NOMO-1 treated with DMSO at 0.1 percent for 48 hours (cell line): ENCODE measurements around the gene SAPCD2.
A peak's percentile ranks its signal among the peaks of the same experiment; 100 is the strongest.

Experiments used
- DNase-seq: peaks from one replicate; lab custom pipeline; 2025; ENCODE audit not compliant: unreplicated experiment; lab: John Stamatoyannopoulos, UW

Gene SAPCD2

GRCh38 chr9:137049544-137050449 lies 20.6 kb downstream of the SAPCD2 start:
- DNase-seq = peak; percentile 79

DNA sequence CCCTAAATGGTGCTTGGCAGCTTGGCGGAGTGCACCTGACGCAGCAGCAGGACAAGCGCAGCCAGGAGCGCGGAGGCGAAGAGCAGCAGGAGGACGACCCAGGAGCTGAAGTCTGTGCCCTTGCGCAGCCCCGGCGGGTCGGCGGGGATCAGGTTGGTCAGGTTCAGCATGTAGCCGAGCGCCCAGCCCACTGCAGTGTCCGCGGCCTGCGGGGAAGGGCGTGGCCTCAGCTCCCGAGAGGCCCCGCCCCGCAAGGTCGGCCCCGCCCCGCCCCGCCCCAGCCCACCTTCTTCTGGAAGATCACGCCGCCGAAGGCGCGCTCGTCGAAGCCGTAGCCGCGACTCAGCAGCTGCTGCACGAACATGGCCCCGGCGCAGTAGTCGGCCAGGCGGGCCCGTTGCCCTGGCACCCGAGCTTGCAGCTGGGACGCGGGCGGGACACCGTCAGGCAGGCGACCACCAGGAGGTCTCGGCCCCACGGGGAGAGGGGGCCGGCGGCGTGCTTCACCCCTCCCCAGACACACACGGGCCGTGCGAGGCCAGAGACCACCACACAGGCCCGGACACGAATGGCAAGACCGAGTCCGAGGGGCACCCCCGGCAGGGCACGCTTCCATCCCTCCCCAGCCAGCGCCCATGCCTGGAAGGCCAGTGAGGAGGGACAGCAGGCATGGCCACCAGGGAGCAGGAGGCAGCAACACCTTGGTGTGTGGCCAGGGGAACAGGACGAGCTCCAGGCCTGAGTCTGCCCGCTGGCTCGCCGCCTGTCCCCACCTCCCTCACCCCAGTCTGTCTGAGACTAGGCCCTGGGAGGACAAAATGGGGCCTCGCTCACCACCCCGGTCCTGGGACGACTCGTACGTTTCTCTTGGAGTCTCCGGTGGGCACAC lies 21.5 kb downstream of the SAPCD2 start:
- DNase-seq = no peak

DNA sequence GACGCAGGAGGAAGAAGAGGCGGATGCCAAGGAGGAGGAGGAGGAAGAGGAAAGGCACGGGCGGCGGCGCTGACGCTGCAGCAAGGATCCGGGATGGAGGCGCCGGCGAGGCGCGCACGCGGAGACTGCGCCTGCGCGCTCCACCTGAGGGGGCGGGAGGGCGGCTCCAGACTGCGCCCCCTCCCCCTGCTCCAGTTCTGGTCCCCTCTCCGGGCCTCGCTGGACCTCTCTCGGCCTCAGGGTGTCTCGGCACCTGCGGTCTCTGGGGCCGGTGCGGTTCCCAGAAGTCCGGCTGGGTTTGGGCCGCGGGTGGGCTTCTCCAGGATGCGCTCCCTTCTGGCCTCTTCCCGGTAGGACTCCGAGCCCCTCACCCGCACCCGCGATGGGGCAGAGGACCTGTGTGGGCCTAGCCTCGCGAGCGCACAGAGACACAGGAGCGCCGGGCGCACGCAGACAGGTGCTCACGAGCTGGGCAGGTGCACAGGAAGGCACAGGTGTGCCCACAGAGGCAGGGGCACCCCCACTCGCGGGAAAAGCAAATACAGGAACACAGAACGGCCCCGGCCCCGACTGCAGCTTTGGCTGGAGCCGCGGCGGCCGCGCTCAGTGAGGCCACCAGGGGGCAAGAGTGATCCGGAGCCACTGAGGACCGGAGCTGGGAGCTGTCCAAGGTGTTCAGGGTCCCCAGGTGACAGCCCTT lies 24.1 kb downstream of the SAPCD2 start, which contains the start of gene NPDC1:
NPDC1 (minus strand) TSS at position 90 of the 700 bp plus-strand sequence. CDS start 188 bp downstream, outside the sequence.
- DNase-seq = peak; percentile 73

DNA sequence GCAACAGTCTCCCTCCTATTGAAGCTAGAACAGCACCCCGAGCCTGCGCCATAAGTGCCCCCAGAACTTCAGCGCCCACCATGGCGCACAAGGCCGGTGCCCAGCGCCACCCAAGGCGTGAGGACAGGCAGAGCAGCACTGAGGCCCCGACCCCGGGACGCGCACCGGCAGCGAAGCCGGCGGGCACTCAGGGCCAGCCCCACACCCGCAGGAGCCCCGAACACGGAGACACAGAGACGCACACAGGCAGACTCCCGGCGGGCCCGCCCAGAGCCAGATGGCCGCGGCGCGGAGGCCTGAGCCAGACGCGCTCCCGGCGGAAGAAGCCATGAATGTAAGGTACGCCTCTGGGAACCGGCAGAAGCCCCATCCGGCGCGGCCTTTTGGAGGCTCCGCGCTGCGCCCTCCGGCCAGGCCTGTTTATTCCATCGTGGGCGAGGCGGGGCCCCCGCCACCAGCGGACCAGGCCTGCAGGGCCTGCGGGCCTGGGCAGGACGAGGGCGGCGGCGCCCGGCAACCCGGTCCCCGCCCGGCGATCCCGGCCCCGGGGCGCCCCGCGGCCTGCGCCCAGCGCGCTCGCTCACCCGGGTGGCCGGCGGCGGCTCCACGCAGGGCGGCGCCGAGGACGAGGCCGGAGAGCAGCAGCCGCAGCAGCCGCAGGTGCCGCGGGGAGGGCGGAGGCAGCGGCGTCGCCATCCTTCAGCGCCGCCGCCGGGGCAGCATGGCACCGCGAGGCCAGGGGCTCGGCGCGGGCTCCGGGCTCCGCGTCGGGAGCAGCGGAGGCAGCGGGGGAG lies 24.9 kb downstream of the SAPCD2 start:
- no peak for DNase-seq

DNA sequence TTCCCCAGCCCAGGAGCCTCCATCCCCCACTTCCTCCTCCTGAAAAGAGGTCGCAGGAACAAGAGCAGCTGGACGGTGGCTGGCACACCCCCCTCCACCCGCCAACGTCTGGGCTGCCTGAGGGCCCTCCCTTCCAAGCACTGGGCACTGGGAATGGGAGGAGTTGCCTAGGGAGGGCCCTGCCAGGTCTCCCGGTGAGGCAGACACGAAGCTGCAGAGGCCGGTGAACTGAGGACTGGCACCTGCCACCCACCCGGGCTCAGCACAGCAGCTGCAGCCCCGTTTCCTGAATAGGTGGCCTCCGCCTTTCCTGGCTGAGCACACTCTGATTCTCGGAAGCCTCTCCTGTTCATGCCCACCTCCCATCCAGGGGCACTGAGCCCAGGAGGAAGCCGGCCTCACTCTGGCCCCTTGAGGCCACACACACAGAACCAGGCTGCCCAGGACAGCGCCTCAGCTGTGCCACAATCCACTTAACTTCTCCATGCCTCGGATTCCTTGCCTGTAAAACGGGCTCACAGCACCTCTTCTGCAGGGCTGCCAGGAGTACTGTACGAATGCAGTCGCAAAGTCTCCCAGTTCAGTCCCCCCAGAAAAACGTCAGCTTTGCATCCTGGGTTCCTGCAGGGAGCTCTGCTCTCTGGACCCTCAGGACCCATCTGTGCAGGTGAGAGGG lies 25.7 kb downstream of the SAPCD2 start:
- DNase-seq = no peak

DNA sequence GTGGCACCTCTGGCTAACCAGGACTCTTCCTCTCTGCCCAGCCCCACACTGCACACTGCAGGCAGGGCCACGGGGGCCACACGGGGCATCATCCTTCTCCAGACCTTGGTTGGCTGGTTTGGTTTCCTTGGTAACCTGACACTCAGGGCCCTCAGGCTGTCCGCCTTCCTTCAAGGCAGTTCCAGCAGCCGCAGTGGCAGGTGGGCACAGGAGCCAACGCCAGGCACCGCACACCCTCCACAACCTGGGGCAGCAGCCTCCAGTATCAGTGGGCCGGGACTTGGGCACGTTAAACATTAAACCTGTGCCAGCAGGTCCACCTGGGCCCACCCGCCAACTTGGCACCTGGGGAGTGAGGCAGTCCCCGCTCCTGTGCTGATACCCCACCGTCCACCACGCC lies 26.3 kb downstream of the SAPCD2 start:
- no peak for DNase-seq

GRCh38 chr9:137042751-137043727 lies 27.3 kb downstream of the SAPCD2 start:
- no peak for DNase-seq

DNA sequence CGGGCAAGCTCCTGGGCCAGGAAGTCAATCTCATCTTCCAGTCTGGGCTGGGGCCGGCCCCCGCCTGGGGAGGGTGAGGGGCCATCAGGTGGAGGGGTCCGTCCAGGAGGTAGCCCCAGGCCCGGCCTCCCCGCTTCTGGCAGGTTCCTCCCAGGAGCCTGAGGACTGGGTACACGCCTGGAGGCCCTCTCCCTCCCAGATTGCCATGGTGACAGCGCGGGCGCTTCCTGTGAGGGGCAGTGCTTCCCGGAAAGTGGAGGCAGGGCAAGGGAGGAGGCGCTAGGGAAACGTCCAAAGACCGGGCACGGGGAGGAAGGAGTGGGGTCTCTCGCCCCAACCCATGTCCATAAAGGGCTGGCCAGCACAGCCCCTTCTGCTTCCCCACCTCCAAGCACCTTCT lies 29.2 kb downstream of the SAPCD2 start:
- no peak for DNase-seq

GRCh38 chr9:137040568-137040967 lies 29.8 kb downstream of the SAPCD2 start:
- DNase-seq = no peak

- DNase-seq = no peak
Observed at GRCh38 chr9:137039611-137040366, 30.6 kb downstream of the SAPCD2 start.

- no peak for DNase-seq
Observed at GRCh38 chr9:137038916-137039315, 31.4 kb downstream of the SAPCD2 start.

DNA sequence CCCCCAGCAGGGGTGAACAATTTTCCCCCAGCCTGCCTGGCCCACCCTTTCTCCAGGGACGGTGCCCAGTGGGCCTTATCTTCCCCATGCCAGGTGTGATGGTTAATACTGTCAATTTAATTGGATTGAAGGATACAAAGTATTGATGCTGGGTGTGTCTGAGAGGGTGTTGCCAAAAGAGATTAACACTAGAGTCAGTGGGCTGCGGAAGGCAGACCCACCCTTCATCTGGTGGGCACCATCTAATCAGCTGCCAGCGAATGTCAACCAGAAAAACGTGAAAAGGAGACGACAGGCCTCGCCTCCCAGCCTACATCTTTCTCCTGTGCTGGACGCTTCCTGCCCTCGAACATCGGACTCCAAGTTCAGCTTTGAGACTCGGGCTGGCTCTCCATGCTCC lies 32.9 kb downstream of the SAPCD2 start:
- DNase-seq = no peak

DNA sequence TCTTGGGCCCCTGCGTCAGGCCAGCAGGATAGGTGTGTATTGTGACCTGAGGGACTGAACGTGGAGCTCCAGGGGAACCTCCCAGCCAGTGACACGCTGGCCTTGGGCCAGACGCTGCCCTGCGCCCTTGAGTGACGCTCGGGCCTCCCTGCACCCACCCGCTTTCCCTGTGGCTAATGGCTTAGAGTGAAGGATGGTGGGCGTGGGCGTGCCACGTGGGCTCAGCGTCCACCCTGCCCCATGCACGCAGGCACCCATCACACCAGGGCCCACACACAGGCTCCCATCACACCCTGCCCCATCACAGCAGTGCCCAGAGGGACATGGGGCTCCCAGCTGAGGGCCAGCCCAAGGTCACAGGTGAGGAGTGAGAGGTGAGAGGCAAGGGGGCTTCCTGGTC lies 33.3 kb downstream of the SAPCD2 start:
- DNase-seq = no peak

GRCh38 chr9:137035937-137036336 lies 34.4 kb downstream of the SAPCD2 start:
- DNase-seq = no peak

DNA sequence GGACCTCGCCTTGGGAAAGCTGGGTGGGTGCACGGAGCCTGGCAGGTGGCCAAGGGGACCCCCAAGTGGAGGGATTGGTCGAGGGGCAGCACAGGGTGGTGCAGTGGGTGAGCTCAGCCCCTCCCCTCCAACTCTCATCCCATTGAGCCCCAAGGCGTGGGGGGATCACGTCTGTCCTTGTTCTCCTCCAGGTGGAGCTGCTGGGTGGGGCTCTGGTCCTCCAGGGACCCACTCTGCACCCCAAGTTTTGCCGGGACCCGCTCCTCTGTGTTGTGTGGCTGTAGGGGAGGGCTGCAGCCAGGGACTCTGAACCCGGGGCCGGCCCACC lies 34.9 kb downstream of the SAPCD2 start:
- no peak for DNase-seq

GRCh38 chr9:137034709-137035506 lies 35.4 kb downstream of the SAPCD2 start:
- DNase-seq = peak; percentile 91

DNA sequence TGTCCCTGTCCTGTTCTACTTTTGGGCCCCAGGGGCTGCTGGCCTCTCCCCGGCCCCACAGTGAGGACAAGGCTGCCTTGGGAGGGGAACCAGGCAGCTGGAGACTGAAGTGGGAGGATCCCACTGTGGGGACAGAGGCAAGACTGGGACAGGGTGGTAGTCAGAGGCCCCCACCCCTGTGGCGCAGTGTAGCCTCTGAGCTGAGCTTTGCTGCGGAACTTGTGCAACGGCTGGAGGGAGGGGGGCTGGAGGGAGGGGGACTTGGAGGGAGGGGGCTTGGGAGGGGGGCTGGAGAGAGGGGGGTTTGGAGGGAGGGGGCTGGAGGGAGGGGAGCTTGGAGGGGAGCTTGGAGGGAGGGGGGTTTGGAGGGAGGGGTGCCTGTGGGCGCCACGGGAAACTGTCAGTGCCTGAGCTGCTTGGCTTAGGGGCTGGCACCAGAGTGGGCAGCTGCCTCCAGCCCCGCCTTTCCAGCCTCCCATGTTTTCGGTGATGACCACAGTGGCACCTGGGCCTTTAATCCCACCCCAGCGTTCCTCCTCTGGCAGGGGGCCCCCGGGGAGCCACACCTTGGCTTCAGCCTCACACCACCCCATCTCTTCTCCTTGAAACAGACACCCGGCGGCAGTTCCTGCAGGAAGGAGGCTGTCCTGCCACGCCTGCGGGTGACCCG lies 36.2 kb downstream of the SAPCD2 start:
- DNase-seq = peak; percentile 67
